T-helper 1 cell treated with Interleukin-12 subunit alpha and Interleukin-12 subunit beta and Interleukin-4 antibody, amounts not matched to agents 30 μg/mL and 1 μg/mL, for 36 hours (primary cell): Measurements from ENCODE around the gene TAOK1.

Experiments
- H3K27ac Mint-ChIP-seq: one replicate; pipeline ENCODE4 v1.8.0; 2021; ENCODE audit warnings: mild to moderate bottlenecking, mixed read lengths
- H3K27me3 Mint-ChIP-seq: one replicate; pipeline ENCODE4 v1.8.0; 2021; ENCODE audit warnings: low read depth, mixed read lengths
- H3K36me3 Mint-ChIP-seq: one replicate; pipeline ENCODE4 v1.8.0; 2021; ENCODE audit warnings: low read depth, mixed read lengths
- H3K4me1 Mint-ChIP-seq: one replicate; pipeline ENCODE4 v1.8.0; 2021; ENCODE audit warnings: low read depth, mixed read lengths
- H3K4me3 Mint-ChIP-seq: one replicate; pipeline ENCODE4 v1.8.0; 2021; ENCODE audit warnings: mild to moderate bottlenecking, moderate library complexity, mixed read lengths
- H3K9me3 Mint-ChIP-seq: one replicate; pipeline ENCODE4 v1.8.0; 2021; ENCODE audit warnings: mixed read lengths

Gene TAOK1

GRCh38 chr17:29571883-29572681 lies 181.9 kb downstream of the TAOK1 start:
- Mint-ChIP-seq H3K27me3 (no peaks in the 10 kb centered on the region), H3K9me3 (no peaks in the 10 kb centered on the region), H3K27ac (no peak overlapping the region), H3K36me3 (peaks cover 16% of the 10 kb centered on the region), H3K4me3 (no peak overlapping the region), H3K4me1 (peaks cover 13% of the 10 kb centered on the region)

- H3K27ac Mint-ChIP-seq = no peak overlapping the region
- H3K27me3 Mint-ChIP-seq = no peaks in the 10 kb centered on the region
- H3K36me3 Mint-ChIP-seq = peaks cover 20% of the 10 kb centered on the region
- peaks cover 13% of the 10 kb centered on the region for H3K4me1 Mint-ChIP-seq
- no peaks in the 10 kb centered on the region for H3K9me3 Mint-ChIP-seq
- no peak overlapping the region for H3K4me3 Mint-ChIP-seq
Measured at GRCh38 chr17:29572691-29573557, 182.8 kb downstream of the TAOK1 start.

GRCh38 chr17:29573558-29573869 lies 183.4 kb downstream of the TAOK1 start:
- Mint-ChIP-seq H3K27me3 (no peaks in the 10 kb centered on the region), H3K4me3 (no peak overlapping the region), H3K36me3 (peaks cover 24% of the 10 kb centered on the region), H3K27ac (no peak overlapping the region), H3K9me3 (no peaks in the 10 kb centered on the region), H3K4me1 (peaks cover 10% of the 10 kb centered on the region)

GRCh38 chr17:29573871-29574731 lies 183.9 kb downstream of the TAOK1 start:
- Mint-ChIP-seq H3K9me3 (no peaks in the 10 kb centered on the region), H3K27me3 (no peaks in the 10 kb centered on the region), H3K4me1 (peaks cover 8% of the 10 kb centered on the region), H3K36me3 (peaks cover 24% of the 10 kb centered on the region), H3K4me3 (no peak overlapping the region), H3K27ac (peak overlapping the region; percentile 31)

GRCh38 chr17:29574732-29575510 lies 184.8 kb downstream of the TAOK1 start:
- H3K4me1 Mint-ChIP-seq = peaks cover 4% of the 10 kb centered on the region
- no peaks in the 10 kb centered on the region for H3K9me3 Mint-ChIP-seq
- H3K4me3 Mint-ChIP-seq = no peak overlapping the region
- H3K36me3 Mint-ChIP-seq = peaks cover 28% of the 10 kb centered on the region
- no peaks in the 10 kb centered on the region for H3K27me3 Mint-ChIP-seq
- H3K27ac Mint-ChIP-seq = no peak overlapping the region

- Mint-ChIP-seq H3K4me1 (peaks cover 8% of the 10 kb centered on the region), H3K4me3 (no peak overlapping the region), H3K27me3 (no peaks in the 10 kb centered on the region), H3K36me3 (peaks cover 30% of the 10 kb centered on the region), H3K9me3 (no peaks in the 10 kb centered on the region), H3K27ac (no peak overlapping the region)
Measured at GRCh38 chr17:29575511-29576213, 185.5 kb downstream of the TAOK1 start.

GRCh38 chr17:29576214-29577000 lies 186.2 kb downstream of the TAOK1 start:
- Mint-ChIP-seq H3K4me3 (no peak overlapping the region), H3K27me3 (no peaks in the 10 kb centered on the region), H3K4me1 (peaks cover 8% of the 10 kb centered on the region), H3K9me3 (no peaks in the 10 kb centered on the region), H3K36me3 (peaks cover 27% of the 10 kb centered on the region), H3K27ac (no peak overlapping the region)

GRCh38 chr17:29577001-29577370 lies 186.8 kb downstream of the TAOK1 start:
- Mint-ChIP-seq H3K36me3 (peaks cover 28% of the 10 kb centered on the region), H3K27me3 (no peaks in the 10 kb centered on the region), H3K4me3 (no peak overlapping the region), H3K4me1 (peaks cover 8% of the 10 kb centered on the region), H3K27ac (no peak overlapping the region), H3K9me3 (no peaks in the 10 kb centered on the region)

- H3K36me3 Mint-ChIP-seq = peaks cover 32% of the 10 kb centered on the region
- peaks cover 11% of the 10 kb centered on the region for H3K4me1 Mint-ChIP-seq
- no peaks in the 10 kb centered on the region for H3K27me3 Mint-ChIP-seq
- H3K27ac Mint-ChIP-seq = no peak overlapping the region
- H3K4me3 Mint-ChIP-seq = no peak overlapping the region
- no peaks in the 10 kb centered on the region for H3K9me3 Mint-ChIP-seq
Measured at GRCh38 chr17:29577385-29578211, 187.4 kb downstream of the TAOK1 start.

- Mint-ChIP-seq H3K27me3 (no peaks in the 10 kb centered on the region), H3K36me3 (peaks cover 27% of the 10 kb centered on the region), H3K9me3 (no peaks in the 10 kb centered on the region), H3K4me3 (no peak overlapping the region), H3K4me1 (peaks cover 11% of the 10 kb centered on the region), H3K27ac (no peak overlapping the region)
Measured at GRCh38 chr17:29578626-29579485, 188.7 kb downstream of the TAOK1 start.

GRCh38 chr17:29579866-29580771 lies 190.0 kb downstream of the TAOK1 start:
- Mint-ChIP-seq H3K4me3 (no peak overlapping the region), H3K9me3 (no peaks in the 10 kb centered on the region), H3K27ac (peak overlapping the region; percentile 70), H3K36me3 (peaks cover 25% of the 10 kb centered on the region), H3K4me1 (peaks cover 19% of the 10 kb centered on the region), H3K27me3 (no peaks in the 10 kb centered on the region)
